ENCODE data around the gene IDH3B. TPM values are rescaled to one million over a fixed set of nuclear protein-coding genes. Genes with fewer than 3 reads are reported as not detected.
A peak's percentile ranks its signal among the peaks of the same experiment; 100 is the strongest.

The IDH3B gene
- total RNA-seq, 1 experiment from 2014 or later = 135 TPM

DNA sequence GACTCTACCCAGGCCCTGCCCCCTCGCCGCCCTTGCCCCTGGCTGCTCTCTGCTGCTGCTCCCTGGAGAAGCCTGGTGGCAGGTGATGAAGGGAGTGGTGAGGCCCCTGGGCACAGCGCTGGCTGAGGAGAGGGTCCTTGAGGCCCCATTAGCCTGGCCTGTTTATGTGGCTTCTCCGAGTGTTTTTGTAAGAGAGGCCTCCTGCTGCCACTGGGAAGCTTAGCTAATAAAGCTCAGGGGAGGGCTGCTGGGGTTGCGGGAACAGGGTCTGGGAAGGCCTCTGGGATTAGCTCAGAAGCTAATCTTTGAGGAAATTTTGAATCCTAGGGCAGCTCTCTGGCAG is 44.0 kb upstream of the IDH3B start:
- TF ChIP-seq POLR2AphosphoS5 (IDR thresholded peaks at IDR 0.05; ENCODE audit: low read depth, low read length) (no peak), REST (IDR thresholded peaks at IDR 0.05; ENCODE audit: insufficient read depth in 1 of 2, low read depth in 2 of 2, low read length in 1 of 2) (no peak), SIN3A (IDR thresholded peaks at IDR 0.05; ENCODE audit: borderline replicate concordance, insufficient read depth, low read depth, low read length) (no peak), TCF7L2 (IDR thresholded peaks at IDR 0.05; ENCODE audit: low read depth, low read length) (no peak)
- TF ChIP-seq, protein P1, sequence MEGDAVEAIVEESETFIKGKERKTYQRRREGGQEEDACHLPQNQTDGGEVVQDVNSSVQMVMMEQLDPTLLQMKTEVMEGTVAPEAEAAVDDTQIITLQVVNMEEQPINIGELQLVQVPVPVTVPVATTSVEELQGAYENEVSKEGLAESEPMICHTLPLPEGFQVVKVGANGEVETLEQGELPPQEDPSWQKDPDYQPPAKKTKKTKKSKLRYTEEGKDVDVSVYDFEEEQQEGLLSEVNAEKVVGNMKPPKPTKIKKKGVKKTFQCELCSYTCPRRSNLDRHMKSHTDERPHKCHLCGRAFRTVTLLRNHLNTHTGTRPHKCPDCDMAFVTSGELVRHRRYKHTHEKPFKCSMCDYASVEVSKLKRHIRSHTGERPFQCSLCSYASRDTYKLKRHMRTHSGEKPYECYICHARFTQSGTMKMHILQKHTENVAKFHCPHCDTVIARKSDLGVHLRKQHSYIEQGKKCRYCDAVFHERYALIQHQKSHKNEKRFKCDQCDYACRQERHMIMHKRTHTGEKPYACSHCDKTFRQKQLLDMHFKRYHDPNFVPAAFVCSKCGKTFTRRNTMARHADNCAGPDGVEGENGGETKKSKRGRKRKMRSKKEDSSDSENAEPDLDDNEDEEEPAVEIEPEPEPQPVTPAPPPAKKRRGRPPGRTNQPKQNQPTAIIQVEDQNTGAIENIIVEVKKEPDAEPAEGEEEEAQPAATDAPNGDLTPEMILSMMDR (IDR thresholded peaks at IDR 0.05) = no peak
- ChIA-PET CTCF (no interaction called here), POLR2A (no interaction called here)
- in situ Hi-C loops (cut with HindIII; ENCODE audit: low pct_unique_long_range_greater_than_20kb, low sequenced_read_pairs) = no loop called here
- Histone ChIP-seq H3K27me3 (ENCODE audit: control insufficient read depth, insufficient read depth, low read length) (peaks cover 3% of the 10 kb centered on the region; the same call in 1 of the 2 replicates), H3K9me3 (ENCODE audit: control insufficient read depth, insufficient read depth, low read depth, low read length) (no peaks in the 10 kb centered on the region), H3K27ac (ENCODE audit: low read length) (no peak overlapping the region), H3K4me1 (ENCODE audit: control insufficient read depth, insufficient read depth, low read length) (no peaks in the 10 kb centered on the region), H3K36me3 (ENCODE audit: control insufficient read depth, insufficient read depth, low read length) (no peaks in the 10 kb centered on the region), H3K4me3 (ENCODE audit: low read depth in 2 of 2, low read length in 2 of 2) (no peak overlapping the region)
- BruUV-seq (replicated peaks) = no TSS peak
- intact Hi-C loops (cut with micrococcal nuclease; ENCODE audit: unreplicated experiment) = no loop called here
- ATAC-seq (no peak), DNase-seq (ENCODE audit: low read depth, low spot score) (no peak)

GRCh38 chr20:2707353-2708072 is 43.5 kb upstream of the IDH3B start:
- H3K9me3 ChIP-seq (ENCODE audit: control insufficient read depth, insufficient read depth, low read depth, low read length) = no peaks in the 10 kb centered on the region
- in situ Hi-C loops (cut with HindIII; ENCODE audit: low pct_unique_long_range_greater_than_20kb, low sequenced_read_pairs) = no loop called here
- intact Hi-C loops (cut with micrococcal nuclease; ENCODE audit: unreplicated experiment) = no loop called here
- H3K27ac ChIP-seq (ENCODE audit: low read length) = no peak overlapping the region
- H3K27me3 ChIP-seq (ENCODE audit: control insufficient read depth, insufficient read depth, low read length) = peaks cover 3% of the 10 kb centered on the region; the same call in 1 of the 2 replicates
- H3K36me3 ChIP-seq (ENCODE audit: control insufficient read depth, insufficient read depth, low read length) = no peaks in the 10 kb centered on the region
- 0 out of 2 replicates have a peak, but pooled peaks have one; percentile 42 for ATAC-seq
- no peaks in the 10 kb centered on the region for H3K4me1 ChIP-seq (ENCODE audit: control insufficient read depth, insufficient read depth, low read length)
- no TSS peak for BruUV-seq (replicated peaks)
- POLR2A ChIA-PET = interaction anchor here (0.5 kb wide), 1 partner anchor 66 kb away, joined by 4 read pairs; no protein-coding TSS in a partner anchor
- no peak for TF ChIP-seq REST (IDR thresholded peaks at IDR 0.05; ENCODE audit: insufficient read depth in 1 of 2, low read depth in 2 of 2, low read length in 1 of 2)
- no peak for TF ChIP-seq POLR2AphosphoS5 (IDR thresholded peaks at IDR 0.05; ENCODE audit: low read depth, low read length)
- TF ChIP-seq TCF7L2 (IDR thresholded peaks at IDR 0.05; ENCODE audit: low read depth, low read length) = no peak
- no peak for TF ChIP-seq SIN3A (IDR thresholded peaks at IDR 0.05; ENCODE audit: borderline replicate concordance, insufficient read depth, low read depth, low read length)
- TF ChIP-seq, protein P1 (IDR thresholded peaks at IDR 0.05) = no peak
- CTCF ChIA-PET = no interaction called here
- no peak overlapping the region for H3K4me3 ChIP-seq (ENCODE audit: low read depth in 2 of 2, low read length in 2 of 2)
- DNase-seq (ENCODE audit: low read depth, low spot score) = no peak

All from Panc1 (cell line).